Lower lobe of right lung (tissue), 2 donors: ENCODE data around the gene TEPSIN. TPM values are rescaled to one million over a fixed set of nuclear protein-coding genes. Genes with fewer than 3 reads are reported as not detected.

Source experiments
- ATAC-seq, 2 donors: fragments of 200-7000 bp; cut with Tn5 transposase; one replicate each; pipeline ENCODE4 v1.9.1; 2020 to 2022; ENCODE audit warnings: mild to moderate bottlenecking in 2 of 2, moderate library complexity in 2 of 2
- DNase-seq: peaks from one replicate; pipeline ENCODE4 v3.0.0-alpha.2; 2020
- H3K27ac ChIP-seq: fragments of 200-600 bp; one replicate; pipeline ENCODE4 v1.8.0; 2022
- H3K27me3 ChIP-seq: fragments of 200-600 bp; one replicate; pipeline ENCODE4 v1.8.0; 2022; ENCODE audit warnings: low read depth
- H3K36me3 ChIP-seq: fragments of 200-600 bp; one replicate; pipeline ENCODE4 v1.8.0; 2022; ENCODE audit warnings: mild to moderate bottlenecking
- H3K4me1 ChIP-seq: fragments of 200-600 bp; one replicate; pipeline ENCODE4 v1.8.0; 2022
- H3K4me3 ChIP-seq: fragments of 200-600 bp; one replicate; pipeline ENCODE4 v1.8.0; 2022; ENCODE audit warnings: mild to moderate bottlenecking
- H3K9me3 ChIP-seq: fragments of 200-600 bp; one replicate; pipeline ENCODE4 v1.8.0; 2022
- CTCF ChIP-seq: fragments of 200-600 bp; IDR thresholded peaks from one replicate; pipeline ENCODE4 v1.8.0; 2022; ENCODE audit warnings: antibody characterized with exemption, mild to moderate bottlenecking
- intact Hi-C: fragments of 100-400 bp; cut with DNase I; formaldehyde crosslinking; loops from one replicate; pipeline ENCODE4 v1.11.0; 2022
- total RNA-seq: library from RNA; stranded (reverse); fragmentation: NEBNext Ultra II Directional; extraction: Animal tissue kit (Norgen Biotek cat#: 25700); gene quantifications from one replicate; pipeline ENCODE4 v1.2.1, GENCODE V29; 2021
- donor health status: DM: no; HTN: yes; CAD: no; lungs with severe emphysema.

TEPSIN gene
- total RNA-seq, 1 donor from 2014 or later: 43.2 TPM

- H3K9me3 ChIP-seq: no peaks in the 10 kb centered on the region
- no peak for ATAC-seq
- H3K4me1 ChIP-seq: peaks cover 23% of the 10 kb centered on the region
- no peak for TF ChIP-seq CTCF
- H3K4me3 ChIP-seq: no peak overlapping the region
- H3K36me3 ChIP-seq: peaks cover 62% of the 10 kb centered on the region
- H3K27ac ChIP-seq: no peak overlapping the region
- no peak for DNase-seq
- intact Hi-C loops: no loop called here
- no peaks in the 10 kb centered on the region for H3K27me3 ChIP-seq
These were observed 17.8 kb upstream of the TEPSIN start for GRCh38 chr17:81256616-81257015.

GRCh38 chr17:81254955-81255717 lies 16.3 kb upstream of the TEPSIN start:
- peak; percentile 92 to 94 for ATAC-seq
- Histone ChIP-seq H3K27me3 (no peaks in the 10 kb centered on the region), H3K9me3 (no peaks in the 10 kb centered on the region), H3K4me3 (peak overlapping the region; percentile 26), H3K4me1 (peaks cover 23% of the 10 kb centered on the region), H3K36me3 (peaks cover 62% of the 10 kb centered on the region), H3K27ac (peak overlapping the region; percentile 39)
- peak; percentile 65 for TF ChIP-seq CTCF
- peak; percentile 95 for DNase-seq
- intact Hi-C loops: no loop called here

GRCh38 chr17:81253358-81254131 lies 14.7 kb upstream of the TEPSIN start:
- TF ChIP-seq CTCF: peak; percentile 74
- peak; percentile 70 for DNase-seq

GRCh38 chr17:81252987-81253329 lies 14.1 kb upstream of the TEPSIN start:
- H3K9me3 ChIP-seq: no peaks in the 10 kb centered on the region
- ATAC-seq: no peak
- peaks cover 48% of the 10 kb centered on the region for H3K36me3 ChIP-seq
- TF ChIP-seq CTCF: no peak
- H3K4me1 ChIP-seq: peaks cover 23% of the 10 kb centered on the region
- no peak overlapping the region for H3K4me3 ChIP-seq
- H3K27me3 ChIP-seq: no peaks in the 10 kb centered on the region
- intact Hi-C loops: no loop called here
- no peak overlapping the region for H3K27ac ChIP-seq
- DNase-seq: no peak

More at GRCh38 chr17:81253358-81254131, 14.7 kb upstream of the TEPSIN start:
- intact Hi-C loops: no loop called here
- no peaks in the 10 kb centered on the region for H3K27me3 ChIP-seq
- H3K4me1 ChIP-seq: peaks cover 23% of the 10 kb centered on the region
- no peak overlapping the region for H3K4me3 ChIP-seq
- no peak overlapping the region for H3K27ac ChIP-seq
- peaks cover 54% of the 10 kb centered on the region for H3K36me3 ChIP-seq
- H3K9me3 ChIP-seq: no peaks in the 10 kb centered on the region
- peak; percentile 39 to 45 for ATAC-seq

GRCh38 chr17:81252326-81252986 lies 13.6 kb upstream of the TEPSIN start:
- intact Hi-C loops: no loop called here
- peaks cover 23% of the 10 kb centered on the region for H3K4me1 ChIP-seq
- peaks cover 43% of the 10 kb centered on the region for H3K36me3 ChIP-seq
- H3K9me3 ChIP-seq: no peaks in the 10 kb centered on the region
- TF ChIP-seq CTCF: no peak
- no peak overlapping the region for H3K4me3 ChIP-seq
- DNase-seq (no peak), ATAC-seq (no peak)
- H3K27ac ChIP-seq: no peak overlapping the region
- no peaks in the 10 kb centered on the region for H3K27me3 ChIP-seq
